Measurements from ENCODE around the gene QPCTL. TPM values are rescaled to one million over a fixed set of nuclear protein-coding genes. Genes with fewer than 3 reads are reported as not detected.

Gene QPCTL
- total RNA-seq, 1 donor from 2014 or later, result 21.8 TPM

- Histone ChIP-seq H3K9me3 (ENCODE audit: insufficient read depth, low read depth, low read length) (no peaks in the 10 kb centered on the region), H3K9ac (ENCODE audit: low read length) (peak overlapping the region; percentile 97), H3K4me2 (ENCODE audit: low read length) (peak overlapping the region; percentile 100), H3K27me3 (ENCODE audit: insufficient read depth, low read length) (no peaks in the 10 kb centered on the region), H3K4me3 (ENCODE audit: insufficient read depth, low read depth, low read length) (peak overlapping the region; percentile 97), H2AFZ (ENCODE audit: low read depth, low read length) (peak overlapping the region; percentile 82), H3K27ac (ENCODE audit: low read depth, low read length) (peak overlapping the region; percentile 36), H4K20me1 (ENCODE audit: insufficient read depth, low read length) (peaks cover 38% of the 10 kb centered on the region), H3K4me1 (ENCODE audit: insufficient read depth, low read length) (no peaks in the 10 kb centered on the region), H3K36me3 (ENCODE audit: insufficient read depth, low read length) (no peaks in the 10 kb centered on the region), H3K79me2 (ENCODE audit: insufficient read depth, low read length) (peaks cover 59% of the 10 kb centered on the region)
- TF ChIP-seq EZH2 (IDR thresholded peaks at IDR 0.05; ENCODE audit: insufficient read depth, low read length) (no peak), CTCF (IDR thresholded peaks at IDR 0.05; ENCODE audit: insufficient read depth, low read depth, low read length) (no peak)
- peak overlapping the region; percentile 98 for H3K4me3 Mint-ChIP-seq (ENCODE audit: unreplicated experiment)
- peak overlapping the region; percentile 76 for H3K27ac Mint-ChIP-seq (ENCODE audit: unreplicated experiment)
- no peaks in the 10 kb centered on the region for H3K27me3 Mint-ChIP-seq (ENCODE audit: low read depth, unreplicated experiment)
- H3K36me3 Mint-ChIP-seq (ENCODE audit: low read depth, unreplicated experiment), result peaks cover 4% of the 10 kb centered on the region
- FAIRE-seq, result no peak
- no peak for DNase-seq (ENCODE audit: low read depth)
- no peaks in the 10 kb centered on the region for H3K9me3 Mint-ChIP-seq (ENCODE audit: unreplicated experiment)
- peaks cover 1% of the 10 kb centered on the region for H3K4me1 Mint-ChIP-seq (ENCODE audit: low read depth, unreplicated experiment)
These were observed 37.4 kb downstream of the QPCTL start for GRCh38 chr19:45729800-45730290.

- H2AFZ ChIP-seq (ENCODE audit: low read depth, low read length), result peak within 1 kb of the TSS; percentile 82
These were observed 38.2 kb downstream of the QPCTL start, which contains the start of gene FBXO46 for GRCh38 chr19:45730368-45731288. TSS of gene FBXO46 (minus strand) at chr19:45730896. CDS start at chr19:45713495, 17,401 bp downstream.

More at GRCh38 chr19:45730368-45731288, 38.2 kb downstream of the QPCTL start, which contains the start of gene FBXO46:
- TF ChIP-seq CTCF (IDR thresholded peaks at IDR 0.05; ENCODE audit: insufficient read depth, low read depth, low read length) (no peak), EZH2 (IDR thresholded peaks at IDR 0.05; ENCODE audit: insufficient read depth, low read length) (no peak)
- Histone ChIP-seq H3K9ac (ENCODE audit: low read length) (peak within 1 kb of the TSS; percentile 97), H4K20me1 (ENCODE audit: insufficient read depth, low read length) (peaks cover 34% of the 10 kb centered on the region), H3K36me3 (ENCODE audit: insufficient read depth, low read length) (no peaks in the 10 kb centered on the region), H3K27ac (ENCODE audit: low read depth, low read length) (peak within 1 kb of the TSS; percentile 36), H3K79me2 (ENCODE audit: insufficient read depth, low read length) (peaks cover 51% of the 10 kb centered on the region), H3K27me3 (ENCODE audit: insufficient read depth, low read length) (no peaks in the 10 kb centered on the region), H3K4me1 (ENCODE audit: insufficient read depth, low read length) (no peaks in the 10 kb centered on the region), H3K4me3 (ENCODE audit: insufficient read depth, low read depth, low read length) (peak within 1 kb of the TSS; percentile 97), H3K4me2 (ENCODE audit: low read length) (peak within 1 kb of the TSS; percentile 100), H3K9me3 (ENCODE audit: insufficient read depth, low read depth, low read length) (no peaks in the 10 kb centered on the region)
- no peaks in the 10 kb centered on the region for H3K9me3 Mint-ChIP-seq (ENCODE audit: unreplicated experiment)
- FAIRE-seq (no peak), DNase-seq (ENCODE audit: low read depth) (peak; percentile 95)
- peak within 1 kb of the TSS; percentile 87 for H3K27ac Mint-ChIP-seq (ENCODE audit: unreplicated experiment)
- peak within 1 kb of the TSS; percentile 98 for H3K4me3 Mint-ChIP-seq (ENCODE audit: unreplicated experiment)
- H3K27me3 Mint-ChIP-seq (ENCODE audit: low read depth, unreplicated experiment), result peaks cover 2% of the 10 kb centered on the region
- peaks cover 4% of the 10 kb centered on the region for H3K36me3 Mint-ChIP-seq (ENCODE audit: low read depth, unreplicated experiment)
- H3K4me1 Mint-ChIP-seq (ENCODE audit: low read depth, unreplicated experiment), result peaks cover 1% of the 10 kb centered on the region
